ENCODE results near the gene SLC34A2. TPM values are rescaled to one million over a fixed set of nuclear protein-coding genes. Genes with fewer than 3 reads are reported as not detected.

Gene SLC34A2
- total RNA-seq, 1 experiment from 2014 or later = 0.77 TPM

DNA sequence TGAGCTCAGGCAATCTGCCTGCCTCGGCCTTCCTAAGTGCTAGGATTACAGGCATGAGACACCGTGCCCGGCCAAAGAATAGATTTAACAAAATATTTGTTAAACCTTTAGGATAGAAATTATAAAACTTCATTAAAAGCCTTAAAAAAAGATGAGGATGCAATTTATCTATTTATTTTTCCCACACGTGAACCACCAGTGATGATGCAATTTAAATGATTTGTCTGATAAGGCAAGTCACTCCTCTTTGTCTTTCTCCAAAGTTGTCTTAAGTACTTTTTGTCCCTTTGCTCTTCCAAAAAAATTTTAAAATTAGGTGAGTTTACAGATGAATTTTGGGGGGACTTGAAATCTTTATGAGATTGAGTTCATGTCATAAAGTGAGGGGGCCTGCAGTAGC is 58.2 kb downstream of the SLC34A2 start:
- in situ Hi-C loops (cut with HindIII; ENCODE audit: low pct_unique_long_range_greater_than_20kb, low sequenced_read_pairs) (no loop called here), intact Hi-C loops (cut with micrococcal nuclease; ENCODE audit: unreplicated experiment) (no loop called here)
- ChIA-PET CTCF (no interaction called here), POLR2A (no interaction called here)
- H3K4me1 ChIP-seq (ENCODE audit: control insufficient read depth, insufficient read depth, low read length) = no peaks in the 10 kb centered on the region
- no peaks in the 10 kb centered on the region for H3K36me3 ChIP-seq (ENCODE audit: control insufficient read depth, insufficient read depth, low read length)
- TF ChIP-seq, protein P1, sequence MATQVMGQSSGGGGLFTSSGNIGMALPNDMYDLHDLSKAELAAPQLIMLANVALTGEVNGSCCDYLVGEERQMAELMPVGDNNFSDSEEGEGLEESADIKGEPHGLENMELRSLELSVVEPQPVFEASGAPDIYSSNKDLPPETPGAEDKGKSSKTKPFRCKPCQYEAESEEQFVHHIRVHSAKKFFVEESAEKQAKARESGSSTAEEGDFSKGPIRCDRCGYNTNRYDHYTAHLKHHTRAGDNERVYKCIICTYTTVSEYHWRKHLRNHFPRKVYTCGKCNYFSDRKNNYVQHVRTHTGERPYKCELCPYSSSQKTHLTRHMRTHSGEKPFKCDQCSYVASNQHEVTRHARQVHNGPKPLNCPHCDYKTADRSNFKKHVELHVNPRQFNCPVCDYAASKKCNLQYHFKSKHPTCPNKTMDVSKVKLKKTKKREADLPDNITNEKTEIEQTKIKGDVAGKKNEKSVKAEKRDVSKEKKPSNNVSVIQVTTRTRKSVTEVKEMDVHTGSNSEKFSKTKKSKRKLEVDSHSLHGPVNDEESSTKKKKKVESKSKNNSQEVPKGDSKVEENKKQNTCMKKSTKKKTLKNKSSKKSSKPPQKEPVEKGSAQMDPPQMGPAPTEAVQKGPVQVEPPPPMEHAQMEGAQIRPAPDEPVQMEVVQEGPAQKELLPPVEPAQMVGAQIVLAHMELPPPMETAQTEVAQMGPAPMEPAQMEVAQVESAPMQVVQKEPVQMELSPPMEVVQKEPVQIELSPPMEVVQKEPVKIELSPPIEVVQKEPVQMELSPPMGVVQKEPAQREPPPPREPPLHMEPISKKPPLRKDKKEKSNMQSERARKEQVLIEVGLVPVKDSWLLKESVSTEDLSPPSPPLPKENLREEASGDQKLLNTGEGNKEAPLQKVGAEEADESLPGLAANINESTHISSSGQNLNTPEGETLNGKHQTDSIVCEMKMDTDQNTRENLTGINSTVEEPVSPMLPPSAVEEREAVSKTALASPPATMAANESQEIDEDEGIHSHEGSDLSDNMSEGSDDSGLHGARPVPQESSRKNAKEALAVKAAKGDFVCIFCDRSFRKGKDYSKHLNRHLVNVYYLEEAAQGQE (IDR thresholded peaks at IDR 0.05; ENCODE audit: insufficient read depth in 1 of 2, low read depth in 2 of 2, low read length in 1 of 2) = no peak
- TF ChIP-seq SIN3A (IDR thresholded peaks at IDR 0.05; ENCODE audit: borderline replicate concordance, insufficient read depth, low read depth, low read length) (no peak), POLR2AphosphoS5 (IDR thresholded peaks at IDR 0.05; ENCODE audit: low read depth, low read length) (no peak), TCF7L2 (IDR thresholded peaks at IDR 0.05; ENCODE audit: low read depth, low read length) (no peak)
- TF ChIP-seq, protein P2, sequence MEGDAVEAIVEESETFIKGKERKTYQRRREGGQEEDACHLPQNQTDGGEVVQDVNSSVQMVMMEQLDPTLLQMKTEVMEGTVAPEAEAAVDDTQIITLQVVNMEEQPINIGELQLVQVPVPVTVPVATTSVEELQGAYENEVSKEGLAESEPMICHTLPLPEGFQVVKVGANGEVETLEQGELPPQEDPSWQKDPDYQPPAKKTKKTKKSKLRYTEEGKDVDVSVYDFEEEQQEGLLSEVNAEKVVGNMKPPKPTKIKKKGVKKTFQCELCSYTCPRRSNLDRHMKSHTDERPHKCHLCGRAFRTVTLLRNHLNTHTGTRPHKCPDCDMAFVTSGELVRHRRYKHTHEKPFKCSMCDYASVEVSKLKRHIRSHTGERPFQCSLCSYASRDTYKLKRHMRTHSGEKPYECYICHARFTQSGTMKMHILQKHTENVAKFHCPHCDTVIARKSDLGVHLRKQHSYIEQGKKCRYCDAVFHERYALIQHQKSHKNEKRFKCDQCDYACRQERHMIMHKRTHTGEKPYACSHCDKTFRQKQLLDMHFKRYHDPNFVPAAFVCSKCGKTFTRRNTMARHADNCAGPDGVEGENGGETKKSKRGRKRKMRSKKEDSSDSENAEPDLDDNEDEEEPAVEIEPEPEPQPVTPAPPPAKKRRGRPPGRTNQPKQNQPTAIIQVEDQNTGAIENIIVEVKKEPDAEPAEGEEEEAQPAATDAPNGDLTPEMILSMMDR (IDR thresholded peaks at IDR 0.05) = no peak
- no peak overlapping the region for H3K4me3 ChIP-seq (ENCODE audit: low read depth in 2 of 2, low read length in 2 of 2)
- H3K27me3 ChIP-seq (ENCODE audit: control insufficient read depth, insufficient read depth, low read length) = no peaks in the 10 kb centered on the region
- no peak for DNase-seq (ENCODE audit: low read depth, low spot score)
- no peaks in the 10 kb centered on the region for H3K9me3 ChIP-seq (ENCODE audit: control insufficient read depth, insufficient read depth, low read depth, low read length)
- no peak for ATAC-seq
- BruUV-seq (replicated peaks) = no TSS peak
- H3K27ac ChIP-seq (ENCODE audit: low read length) = no peak overlapping the region

DNA sequence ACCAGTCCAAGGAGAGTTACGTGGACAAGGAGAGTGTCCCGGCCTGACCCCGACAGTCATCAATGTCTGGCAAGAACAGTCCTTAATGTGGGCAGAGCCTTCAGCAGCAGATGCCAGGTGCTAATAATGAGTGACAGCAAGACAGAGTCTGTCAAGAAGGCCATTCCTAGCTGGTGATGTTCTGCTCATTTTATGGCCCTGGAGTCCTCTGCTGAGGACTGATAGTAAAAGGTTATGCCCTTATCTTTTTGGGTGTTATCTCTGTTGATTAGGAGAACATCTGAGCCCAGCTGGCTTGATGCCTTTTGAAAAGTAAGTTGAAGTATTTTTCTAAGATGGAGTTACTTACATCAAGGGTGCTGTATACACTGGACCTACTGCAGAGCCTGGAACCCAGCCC is 67.3 kb downstream of the SLC34A2 start:
- Histone ChIP-seq H3K4me1 (ENCODE audit: control insufficient read depth, insufficient read depth, low read length) (no peaks in the 10 kb centered on the region), H3K36me3 (ENCODE audit: control insufficient read depth, insufficient read depth, low read length) (no peaks in the 10 kb centered on the region), H3K27ac (ENCODE audit: low read length) (no peak overlapping the region), H3K9me3 (ENCODE audit: control insufficient read depth, insufficient read depth, low read depth, low read length) (no peaks in the 10 kb centered on the region), H3K27me3 (ENCODE audit: control insufficient read depth, insufficient read depth, low read length) (no peaks in the 10 kb centered on the region), H3K4me3 (ENCODE audit: low read depth in 2 of 2, low read length in 2 of 2) (no peak overlapping the region)
- intact Hi-C loops (cut with micrococcal nuclease; ENCODE audit: unreplicated experiment) (no loop called here), in situ Hi-C loops (cut with HindIII; ENCODE audit: low pct_unique_long_range_greater_than_20kb, low sequenced_read_pairs) (no loop called here)
- POLR2A ChIA-PET = no interaction called here
- DNase-seq (ENCODE audit: low read depth, low spot score) (no peak), ATAC-seq (no peak)
- BruUV-seq (replicated peaks) = no TSS peak
- CTCF ChIA-PET = no interaction called here
- TF ChIP-seq, protein P2 (IDR thresholded peaks at IDR 0.05) = no peak
- TF ChIP-seq SIN3A (IDR thresholded peaks at IDR 0.05; ENCODE audit: borderline replicate concordance, insufficient read depth, low read depth, low read length) (no peak), TCF7L2 (IDR thresholded peaks at IDR 0.05; ENCODE audit: low read depth, low read length) (no peak), POLR2AphosphoS5 (IDR thresholded peaks at IDR 0.05; ENCODE audit: low read depth, low read length) (no peak)
- TF ChIP-seq, protein P1 (IDR thresholded peaks at IDR 0.05; ENCODE audit: insufficient read depth in 1 of 2, low read depth in 2 of 2, low read length in 1 of 2) = no peak

All from Panc1 (cell line).